Smooth muscle cell of the brain vasculature (primary cell): ENCODE results near the gene ADORA2B.
"Not testable (repeated sequence)": the region's sequence is repeated elsewhere in the genome, so short reads cannot be mapped to it uniquely, and the experiment has no call there.

Experiments used
- DNase-seq: peaks from one replicate; pipeline ENCODE4 v3.0.0-alpha.2; 2012; ENCODE audit warnings: low read depth, low spot score

The ADORA2B gene

DNA sequence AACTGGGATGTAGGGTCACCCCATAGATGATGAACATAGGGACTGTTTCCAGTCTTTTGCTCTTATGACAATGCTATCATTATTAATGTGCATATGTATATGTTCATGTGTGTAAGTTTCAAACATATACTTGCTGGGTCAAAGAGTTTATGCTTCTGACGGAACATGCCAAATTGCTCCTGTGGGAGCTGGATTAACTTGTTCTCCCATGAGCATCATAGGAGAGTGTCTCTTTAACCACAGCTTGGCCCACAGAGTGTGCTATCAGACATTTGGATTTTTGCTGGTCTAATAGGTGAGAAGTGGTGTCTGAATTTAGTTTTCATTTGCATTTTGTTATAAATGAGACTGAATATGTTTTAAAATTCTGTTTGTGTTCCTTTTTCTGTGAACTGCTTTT, 22.3 kb upstream of the ADORA2B start:
- DNase-seq: no peak

DNA sequence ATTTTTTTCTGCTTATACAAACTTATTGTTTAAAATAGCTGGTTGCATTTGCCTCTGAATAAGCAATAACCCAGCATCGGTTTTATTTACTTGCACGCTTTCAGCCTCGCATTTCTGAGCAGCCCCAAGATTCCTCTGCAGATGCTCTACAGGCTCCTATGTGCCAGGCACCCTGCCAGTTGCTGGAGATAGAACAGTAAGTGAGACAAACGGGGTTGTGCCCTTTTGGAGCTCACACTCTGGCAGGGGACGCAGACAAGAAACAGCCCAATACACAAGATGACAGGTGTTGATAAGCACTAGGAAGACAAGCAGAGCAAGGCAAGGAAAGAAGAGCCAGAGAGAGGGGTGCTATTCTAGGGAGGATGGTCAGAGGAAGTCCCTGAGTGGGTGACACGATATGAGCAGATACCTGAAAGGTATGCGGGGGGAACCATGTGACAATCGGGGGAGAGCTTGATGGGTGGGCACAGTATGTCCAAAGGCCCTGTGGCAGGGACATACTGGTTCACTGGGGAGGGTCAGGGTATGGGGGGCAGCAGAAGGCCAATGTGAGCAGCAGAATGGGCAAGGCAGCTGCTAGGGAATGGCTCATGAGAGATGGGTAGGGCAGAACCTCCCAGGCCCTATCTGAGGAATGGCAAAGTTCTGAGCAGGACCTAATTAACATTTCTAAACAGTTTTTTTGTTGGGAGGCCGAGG, 18.7 kb upstream of the ADORA2B start:
- DNase-seq: no peak

DNA sequence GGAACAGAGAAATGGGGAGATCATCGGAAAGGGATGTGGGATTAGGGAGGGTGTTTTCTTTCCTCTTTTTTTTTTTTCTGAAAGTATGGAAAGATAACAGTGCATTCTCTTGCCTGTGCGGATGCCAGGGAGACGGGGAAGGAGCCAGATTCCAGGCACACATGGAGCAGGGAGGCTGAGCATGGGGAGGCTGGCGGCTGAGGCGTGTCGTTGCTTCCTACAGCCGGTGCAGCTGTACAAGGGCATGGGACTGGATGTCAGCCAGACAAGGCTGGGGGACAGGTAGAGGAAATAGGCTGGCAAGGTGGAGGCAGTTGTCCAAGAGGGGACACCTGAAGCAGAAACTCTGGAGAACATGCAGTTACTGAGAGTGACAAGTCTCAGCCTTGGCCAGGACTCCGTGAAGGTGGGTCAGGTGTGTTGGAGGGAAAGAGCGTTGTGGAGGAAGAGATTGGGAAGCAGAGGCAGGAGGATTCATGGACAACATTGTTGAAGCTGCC, 16.6 kb upstream of the ADORA2B start:
- DNase-seq: no peak

DNA sequence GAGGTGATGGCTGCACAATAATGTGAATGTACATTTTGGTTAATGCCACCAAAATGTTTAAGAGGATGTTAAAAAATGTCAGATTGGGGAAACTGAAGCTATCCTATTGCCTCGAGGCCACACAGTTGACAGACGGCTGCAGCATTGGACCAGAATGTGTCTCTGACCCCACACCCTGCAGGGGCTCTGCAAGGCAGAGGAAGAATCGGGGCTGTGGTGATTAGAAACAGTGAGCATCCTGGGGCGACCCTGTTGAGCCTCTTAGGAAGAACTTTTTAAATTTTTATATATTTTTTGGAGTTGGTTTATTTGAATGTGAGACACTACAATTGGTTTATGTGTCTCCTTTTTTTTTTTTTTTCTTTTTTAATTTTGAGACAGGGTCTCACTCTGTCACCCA, 15.0 kb upstream of the ADORA2B start:
- no peak for DNase-seq

DNA sequence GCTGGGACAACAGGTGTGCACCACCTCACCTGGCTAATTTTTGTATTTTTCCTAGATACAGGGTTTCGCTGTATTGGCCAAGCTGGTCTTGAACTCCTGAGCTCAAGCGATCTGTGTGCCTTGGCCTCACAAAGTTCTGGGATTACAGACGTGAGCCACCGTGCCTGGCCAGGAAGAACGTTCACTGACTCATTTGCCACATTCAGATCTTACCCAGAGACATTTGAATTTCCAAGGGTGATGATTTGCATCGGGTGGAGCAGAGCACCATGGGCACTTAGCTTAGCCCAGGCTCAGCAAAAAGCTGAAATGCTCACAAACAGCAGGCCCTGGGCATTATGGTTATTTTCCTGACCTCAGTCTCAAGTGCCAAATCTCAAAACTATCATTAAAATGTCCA, 14.5 kb upstream of the ADORA2B start:
- DNase-seq: no peak

DNA sequence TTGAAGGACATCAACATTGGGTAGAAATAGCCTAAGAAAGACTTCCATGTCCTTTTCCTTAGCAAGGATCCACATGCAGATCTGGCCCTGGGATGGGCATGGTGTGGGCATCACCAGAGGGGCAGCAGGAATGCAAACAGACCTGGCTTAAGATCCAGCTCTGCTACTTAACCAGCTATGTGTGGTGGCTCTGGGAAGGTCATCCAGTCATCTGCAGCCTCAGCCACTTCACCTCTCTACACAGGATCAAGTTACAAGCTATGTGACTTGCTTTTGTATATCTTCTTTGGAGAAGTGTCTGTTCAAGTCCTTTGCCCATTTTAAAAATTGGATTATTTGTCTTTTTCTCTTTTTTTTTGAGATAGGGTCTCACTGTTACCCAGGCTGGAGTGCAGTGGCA, 13.5 kb upstream of the ADORA2B start:
- DNase-seq: no peak

DNA sequence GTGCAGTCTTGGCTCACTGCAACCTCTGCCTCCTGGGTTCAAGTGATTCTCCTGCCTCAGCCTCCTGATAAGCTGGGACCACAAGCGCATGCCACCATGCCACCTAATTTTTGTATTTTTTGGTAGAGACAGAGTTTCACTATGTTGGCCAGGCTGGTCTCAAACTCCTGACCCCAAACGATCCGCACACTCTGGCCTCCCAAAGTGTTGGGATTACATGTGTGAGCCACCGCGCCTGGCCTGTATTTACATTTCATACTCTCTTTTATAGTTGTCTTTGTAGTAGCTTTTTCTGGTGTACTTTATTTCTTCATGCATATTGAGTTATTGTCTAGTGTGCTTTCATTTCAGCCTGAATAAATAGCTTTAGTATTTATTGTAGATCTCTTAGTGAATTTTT, 10.1 kb upstream of the ADORA2B start:
- DNase-seq: no peak

DNA sequence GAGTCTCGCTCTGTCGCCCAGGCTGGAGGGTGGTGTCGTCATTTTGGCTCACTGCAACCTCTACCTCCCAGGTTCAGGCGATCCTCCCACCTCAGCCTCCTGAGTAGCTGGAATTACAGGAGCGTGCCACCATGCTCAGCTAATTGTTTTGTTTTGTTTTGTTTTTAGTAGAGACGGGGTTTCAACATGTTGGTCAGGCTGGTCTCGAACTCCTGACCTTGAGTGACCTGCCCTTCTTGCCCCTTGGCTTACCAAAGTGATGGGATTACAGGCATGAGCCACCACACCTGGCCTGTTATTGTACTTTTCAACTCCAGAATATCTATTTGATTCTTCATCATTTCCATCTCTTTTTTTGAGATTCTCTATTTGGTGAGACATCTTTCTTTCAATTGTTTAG, 9.0 kb upstream of the ADORA2B start:
- DNase-seq: no peak

DNA sequence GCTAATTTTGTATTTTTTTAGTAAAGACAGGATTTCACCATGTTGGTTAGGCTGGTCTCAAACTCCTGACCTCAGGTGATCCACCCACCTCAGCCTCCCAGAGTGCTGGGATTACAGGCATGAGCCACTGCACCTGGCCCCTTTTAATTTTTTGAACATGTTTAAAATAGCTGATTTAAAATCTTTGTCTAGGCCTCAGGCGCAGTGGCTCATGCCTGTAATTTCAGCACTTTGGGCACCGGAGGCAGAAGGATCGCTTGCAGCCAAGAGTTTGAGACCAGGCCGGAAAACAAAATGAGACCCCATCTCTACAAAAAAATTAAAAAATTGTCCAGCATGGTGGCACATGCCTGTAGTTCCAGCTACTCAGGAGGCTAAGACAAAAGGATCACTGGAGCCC, 8.4 kb upstream of the ADORA2B start:
- DNase-seq: not testable (repeated sequence)

DNA sequence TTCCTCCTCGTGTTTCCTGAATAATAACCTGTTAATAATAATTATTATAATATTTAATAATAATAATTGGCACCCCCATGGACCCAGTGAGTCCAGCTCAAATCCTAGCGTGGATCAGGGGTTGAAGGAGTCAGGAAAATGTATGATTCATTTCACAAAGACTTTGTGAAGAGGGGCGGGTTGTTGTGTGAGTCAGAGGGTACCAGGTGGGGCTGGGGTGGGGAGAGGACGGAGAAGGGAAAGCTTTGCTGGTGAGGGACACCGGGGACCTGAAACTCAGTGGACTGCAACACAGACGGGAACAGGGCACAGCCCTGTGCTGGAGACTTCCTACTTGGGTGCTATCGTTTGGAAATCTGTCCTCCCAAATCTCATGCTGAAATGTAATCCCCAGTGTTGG, 3.1 kb upstream of the ADORA2B start:
- DNase-seq: no peak

DNA sequence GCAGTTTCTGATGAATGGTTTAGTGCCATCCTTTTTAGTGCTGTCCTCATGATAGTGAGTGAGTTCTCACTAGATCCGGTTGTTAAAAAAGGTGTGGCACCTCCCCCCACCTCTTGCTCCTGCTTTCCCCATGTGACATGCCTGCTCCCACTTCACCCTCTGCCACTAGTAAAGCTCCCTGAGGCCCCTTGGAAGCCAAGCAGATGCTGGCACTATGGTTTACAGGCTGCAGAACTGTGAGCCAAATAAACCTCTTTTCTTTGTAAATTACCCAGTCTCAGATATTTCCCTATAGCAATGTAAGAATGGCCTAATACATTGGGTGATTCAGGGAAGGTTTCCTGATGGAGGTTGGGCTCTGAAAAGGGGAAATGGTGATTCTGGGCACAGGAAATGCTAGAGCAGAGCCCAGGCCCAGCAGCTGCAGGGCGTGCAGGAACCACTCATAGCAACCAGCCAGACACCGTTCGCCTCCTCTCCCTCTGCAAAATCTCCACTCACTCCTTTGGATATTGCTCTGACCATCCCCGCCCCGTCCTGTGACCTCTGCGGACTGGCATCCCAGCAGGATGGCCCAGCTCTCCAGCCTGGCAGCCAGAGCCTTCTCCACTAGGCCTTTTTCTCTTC, 2.6 kb upstream of the ADORA2B start:
- no peak for DNase-seq

DNA sequence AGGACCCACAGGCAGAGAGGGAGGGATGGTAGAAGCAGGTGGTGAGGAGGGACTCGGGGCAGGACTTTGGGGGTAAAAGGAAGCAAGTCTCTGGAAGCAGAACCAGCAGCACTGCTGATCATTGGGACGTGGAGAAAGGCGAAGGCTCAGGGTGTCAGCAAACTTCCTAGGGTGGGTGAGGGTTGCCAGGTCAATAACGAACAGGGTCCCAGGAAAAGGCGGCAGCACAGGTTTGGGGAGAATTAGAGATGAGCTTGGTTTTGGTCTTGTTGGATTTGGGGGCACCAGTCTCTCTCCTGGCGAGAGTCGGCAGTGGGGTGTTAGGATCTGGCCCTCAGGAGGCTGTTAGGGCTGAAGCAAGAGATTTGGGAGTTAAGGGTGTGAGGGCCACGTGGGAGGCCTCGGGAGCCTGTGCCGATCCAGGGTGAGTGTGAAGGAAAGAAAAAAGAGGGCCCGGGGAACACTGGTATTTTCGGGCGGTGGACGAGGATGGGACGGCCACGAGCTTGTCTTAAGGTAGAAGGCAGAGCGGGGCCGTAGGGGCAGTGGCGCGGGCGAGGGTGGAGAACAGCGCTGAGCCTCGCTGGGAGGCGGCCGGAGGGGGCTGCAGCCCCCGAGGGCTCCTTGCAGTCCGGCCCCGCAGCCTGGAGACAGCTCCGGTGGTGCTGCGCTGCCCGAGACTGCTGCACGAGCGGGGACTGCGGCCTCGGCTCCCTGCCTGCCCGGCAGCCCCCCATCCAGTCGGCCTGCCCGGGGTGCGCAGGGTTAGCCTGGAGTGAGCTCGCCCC, 765 bp upstream of the ADORA2B start:
- no peak for DNase-seq

DNA sequence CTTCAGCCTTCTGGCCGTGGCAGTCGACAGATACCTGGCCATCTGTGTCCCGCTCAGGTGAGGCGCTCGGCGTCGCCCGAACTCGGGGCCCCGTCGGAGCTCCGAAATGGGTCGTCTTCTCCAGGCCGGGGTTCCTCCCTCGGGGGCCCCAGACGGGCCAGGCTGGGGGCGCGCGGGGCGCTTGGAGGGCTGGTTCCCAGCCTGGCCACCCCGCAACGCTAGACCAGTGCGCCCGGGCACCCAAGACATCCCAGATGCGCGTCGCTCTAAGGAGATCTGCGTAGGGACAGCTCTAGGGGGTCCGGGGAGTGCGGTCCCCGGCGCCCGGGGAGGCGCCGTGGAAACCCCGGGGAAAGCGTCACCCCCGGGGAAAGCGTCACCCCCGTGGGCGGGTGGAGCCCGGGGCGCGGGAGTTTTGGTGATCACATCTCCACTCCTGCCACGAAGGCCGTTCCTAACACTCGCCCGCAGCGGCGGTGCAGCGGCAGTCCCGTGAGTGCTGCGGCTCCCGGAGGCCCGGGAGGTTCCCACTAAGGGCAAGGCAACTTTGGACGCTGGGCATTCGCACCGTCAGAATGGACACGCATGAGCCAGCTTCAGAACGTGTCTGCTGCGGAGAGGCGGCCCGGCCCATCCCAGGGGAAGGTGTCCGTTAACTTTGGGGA, 729 bp downstream of the ADORA2B start:
- no peak for DNase-seq

DNA sequence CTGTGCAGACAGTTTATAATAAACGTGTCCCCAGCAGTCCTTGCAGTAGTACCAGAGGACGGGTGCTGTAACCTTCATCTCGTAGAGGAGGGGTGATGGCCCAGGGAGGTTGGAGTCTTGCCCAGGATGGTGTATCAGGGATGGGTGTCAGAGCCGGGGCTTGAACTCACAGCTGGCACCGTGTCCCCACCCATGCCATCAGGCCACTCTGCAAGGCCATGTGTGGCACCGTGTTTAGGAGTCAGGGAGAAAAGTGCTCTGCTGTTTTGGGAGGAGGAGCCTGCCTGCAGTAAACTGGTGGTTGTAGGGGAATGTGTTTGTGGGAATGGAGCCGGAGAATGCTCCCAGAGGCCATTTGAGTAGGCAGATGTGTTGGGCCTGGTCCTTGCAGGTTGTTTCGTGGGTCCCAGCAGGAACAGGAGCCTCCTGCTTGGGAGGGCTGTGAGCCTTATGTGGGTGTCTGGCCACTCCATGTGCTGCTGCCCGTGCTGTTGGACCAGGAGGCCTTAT, 1.7 kb downstream of the ADORA2B start:
- DNase-seq: no peak

DNA sequence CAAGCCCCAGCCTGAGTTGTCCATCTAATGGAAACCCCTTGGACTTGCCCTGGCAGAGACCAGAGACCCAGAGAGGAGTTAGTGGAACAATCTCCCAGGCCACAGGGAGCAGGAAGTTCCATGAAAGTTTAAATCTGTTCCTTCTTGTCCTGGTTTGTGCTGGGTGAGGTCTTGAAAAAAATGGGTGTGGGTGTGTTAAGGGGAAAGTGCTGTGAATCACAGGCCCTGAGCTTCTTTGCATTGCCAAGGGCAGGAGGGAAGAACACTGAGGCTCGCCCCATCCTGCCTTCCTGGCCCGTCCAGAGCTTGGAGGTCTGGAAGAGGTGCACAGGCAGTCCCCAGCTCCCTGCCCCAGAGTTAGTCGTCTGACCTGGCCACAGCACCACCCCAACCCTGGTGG, 2.3 kb downstream of the ADORA2B start:
- no peak for DNase-seq

DNA sequence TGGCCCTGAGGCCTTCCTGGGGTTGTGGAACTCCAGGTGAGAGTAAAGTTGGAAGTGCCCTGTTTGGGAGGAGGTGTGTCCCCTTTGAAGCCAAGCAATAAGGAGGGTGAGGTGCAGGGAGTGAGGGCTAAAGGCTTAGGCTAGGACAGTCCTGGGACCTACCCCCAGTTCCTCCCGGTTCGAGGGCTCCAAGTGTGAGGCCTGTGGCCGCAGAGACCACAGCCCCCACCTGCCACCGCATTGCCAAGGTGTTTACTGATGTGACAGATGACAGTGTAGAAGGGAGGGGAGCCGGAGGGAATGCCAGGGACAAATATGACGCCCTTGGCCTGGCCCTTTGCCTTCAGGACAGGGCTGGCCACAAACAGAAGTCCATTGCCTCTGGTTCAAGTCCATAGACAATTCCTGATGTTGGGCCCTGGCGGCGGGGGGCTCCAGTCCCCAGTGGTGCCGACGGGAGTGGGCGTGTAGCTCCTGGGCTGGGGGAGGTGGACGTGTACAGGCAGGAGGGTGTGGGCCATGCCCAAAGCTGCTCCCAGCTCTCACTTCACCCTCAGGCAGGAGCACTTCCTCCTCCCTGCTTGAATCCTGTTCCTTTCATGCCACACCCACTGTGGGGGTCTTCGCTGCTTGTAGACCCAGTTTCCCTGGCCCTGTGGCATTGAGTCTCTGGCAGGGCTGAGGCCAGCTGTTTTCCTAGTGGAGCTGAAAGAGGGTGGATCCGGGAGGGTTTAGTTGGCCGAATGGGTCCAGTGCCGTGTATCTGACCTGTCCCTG, 3.2 kb downstream of the ADORA2B start:
- no peak for DNase-seq

DNA sequence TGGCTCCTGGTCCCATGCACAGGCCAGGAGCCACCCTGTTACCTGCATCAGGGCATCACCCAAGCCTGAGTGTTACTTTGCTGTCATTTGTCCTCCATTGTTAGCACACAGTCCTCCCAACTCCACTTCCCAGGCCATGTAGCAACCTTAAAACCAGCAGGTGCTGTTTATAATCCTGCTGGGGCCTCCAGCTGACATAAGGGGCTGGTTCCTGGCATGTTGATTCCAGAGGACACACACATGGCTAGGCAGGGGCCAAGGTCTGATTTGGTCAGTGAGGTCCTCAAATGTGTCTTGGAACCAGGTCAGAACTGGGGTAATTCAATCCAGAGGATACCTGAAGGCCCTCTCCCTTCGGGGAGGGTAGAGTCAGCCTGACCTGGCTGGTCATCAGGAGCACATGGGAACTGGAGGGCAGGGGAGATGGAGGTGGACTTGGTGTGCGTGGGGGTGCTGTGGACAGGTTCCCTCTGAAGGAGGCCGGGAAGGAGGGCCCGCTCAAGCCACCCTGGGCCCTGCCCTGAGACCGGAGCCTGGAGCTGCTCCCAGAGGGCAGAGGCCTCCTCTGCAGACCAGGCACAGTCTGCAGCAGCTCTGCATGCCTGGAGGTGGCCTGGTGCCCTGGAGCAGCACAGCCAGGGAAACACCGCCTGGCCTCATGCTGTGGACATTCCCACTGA, 6.6 kb downstream of the ADORA2B start:
- no peak for DNase-seq

DNA sequence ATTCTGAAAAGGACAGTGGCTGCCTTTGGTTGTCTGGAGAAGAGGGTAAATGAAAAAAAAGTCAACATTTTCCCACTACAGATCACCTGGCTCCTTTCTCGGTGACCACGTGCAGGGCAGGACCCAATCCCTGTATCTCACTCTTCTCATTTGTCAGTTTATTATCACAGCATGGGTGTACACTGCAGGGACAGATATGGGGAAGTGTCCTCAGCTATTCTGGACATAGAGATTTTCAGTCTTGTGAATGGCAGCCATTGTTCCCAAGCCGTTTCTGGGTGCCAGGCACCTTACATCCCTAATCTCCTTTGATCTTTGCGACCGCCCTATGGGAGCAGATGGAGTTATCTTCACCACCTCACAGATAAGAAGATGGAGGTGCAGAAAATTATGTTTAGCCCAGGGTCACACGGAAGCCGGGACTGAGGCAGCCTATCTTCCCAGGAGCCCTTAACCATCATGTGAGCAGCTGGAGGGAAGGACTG, 7.2 kb downstream of the ADORA2B start:
- no peak for DNase-seq

DNA sequence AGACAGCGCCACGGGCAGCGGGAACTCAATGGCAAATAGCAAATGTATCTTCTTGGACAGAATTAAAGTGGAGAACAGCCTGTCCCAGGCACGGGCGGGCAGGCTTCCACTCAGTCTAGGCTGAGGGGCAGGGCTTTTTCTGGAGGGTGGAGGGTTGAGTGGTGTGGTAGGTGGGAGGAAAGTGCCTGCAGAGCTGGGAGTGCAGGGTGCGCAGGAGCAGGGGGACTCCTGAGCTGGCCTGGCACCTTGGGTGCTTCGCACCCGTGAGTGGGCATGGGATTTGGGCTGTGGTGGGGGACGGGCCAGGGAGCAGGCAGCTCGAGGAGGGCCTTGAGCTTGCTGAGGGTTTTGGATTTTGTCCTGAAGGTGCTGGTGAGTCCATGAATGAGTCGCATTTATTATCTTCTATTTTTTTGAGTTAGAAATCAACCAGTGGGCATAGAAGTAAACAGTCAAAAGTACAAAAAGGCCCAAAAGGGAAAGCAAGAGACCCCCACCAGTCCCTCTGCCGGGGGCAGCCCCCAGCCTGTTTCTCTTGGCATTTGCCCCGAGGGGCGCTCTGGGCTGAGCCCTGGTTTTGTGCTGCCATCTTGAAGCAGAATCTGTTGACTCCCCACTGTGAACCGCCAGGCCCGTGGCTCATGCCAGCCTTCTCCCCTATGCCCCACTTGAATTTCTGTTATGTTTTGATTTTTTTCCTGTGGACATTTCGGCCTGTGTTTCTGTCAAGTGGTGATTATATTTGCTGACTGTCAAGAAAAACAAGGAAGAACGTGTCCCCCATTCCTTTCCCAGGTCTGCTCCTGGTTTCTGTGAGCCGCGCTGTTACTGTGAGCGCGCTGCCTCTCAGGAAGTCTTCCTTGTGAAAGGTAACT, 8.2 kb downstream of the ADORA2B start:
- no peak for DNase-seq
